GM18861 (cell line): Measurements from ENCODE around the gene DCDC2B.

ENCODE experiments used
- ATAC-seq: cut with Tn5 transposase; IDR thresholded peaks from one replicate; pipeline ENCODE4 v1.9.1; 2021; ENCODE audit not compliant: unreplicated experiment

DCDC2B gene

GRCh38 chr1:32221980-32222755 lies 13.3 kb downstream of the DCDC2B start, which contains the start of the genes EIF3I and TMEM234:
Gene EIF3I (plus strand): TSS chr1:32222407. CDS start chr1:32222442, 35 bp downstream.
Gene TMEM234 (minus strand): TSS chr1:32222353. CDS start chr1:32222322, 31 bp downstream.
- ATAC-seq = peak; percentile 87

- no peak for ATAC-seq
Measured at GRCh38 chr1:32223683-32224082, 14.8 kb downstream of the DCDC2B start.

- no peak for ATAC-seq
Measured at GRCh38 chr1:32224285-32224684, 15.4 kb downstream of the DCDC2B start.

- ATAC-seq = no peak
Measured at GRCh38 chr1:32228771-32229170, 19.9 kb downstream of the DCDC2B start.

GRCh38 chr1:32231843-32232432 lies 23.0 kb downstream of the DCDC2B start:
- ATAC-seq = no peak

- no peak for ATAC-seq
Measured at GRCh38 chr1:32232558-32233304, 23.8 kb downstream of the DCDC2B start.

GRCh38 chr1:32234792-32235191 lies 25.9 kb downstream of the DCDC2B start:
- ATAC-seq = no peak

GRCh38 chr1:32239337-32239736 lies 30.4 kb downstream of the DCDC2B start:
- no peak for ATAC-seq

GRCh38 chr1:32239790-32240139 lies 30.9 kb downstream of the DCDC2B start:
- ATAC-seq = no peak

- no peak for ATAC-seq
Measured at GRCh38 chr1:32240140-32240951, 31.5 kb downstream of the DCDC2B start.

GRCh38 chr1:32241001-32241763 lies 32.3 kb downstream of the DCDC2B start:
- no peak for ATAC-seq

GRCh38 chr1:32242341-32242851 lies 33.5 kb downstream of the DCDC2B start:
- no peak for ATAC-seq

- no peak for ATAC-seq
Measured at GRCh38 chr1:32246888-32247273, 38.0 kb downstream of the DCDC2B start, which contains the start of gene FAM167B. Gene FAM167B (plus strand): TSS chr1:32247222. CDS start chr1:32247422, 200 bp downstream.

GRCh38 chr1:32247452-32247851 lies 38.6 kb downstream of the DCDC2B start:
- no peak for ATAC-seq

GRCh38 chr1:32247983-32248889 lies 39.3 kb downstream of the DCDC2B start:
- ATAC-seq = no peak

- ATAC-seq = peak; percentile 36
Measured at GRCh38 chr1:32249831-32250525, 41.1 kb downstream of the DCDC2B start.

- ATAC-seq = no peak
Measured at GRCh38 chr1:32250893-32251716, 42.2 kb downstream of the DCDC2B start, which contains the start of gene LCK. Gene LCK (plus strand): TSS chr1:32251265. CDS start chr1:32274330, 23,065 bp downstream.
